Upper lobe of left lung (tissue), 6 donors: Measurements from ENCODE around the gene SIAH1. TPM values are rescaled to one million over a fixed set of nuclear protein-coding genes. Genes with fewer than 3 reads are reported as not detected.
A peak's percentile ranks its signal among the peaks of the same experiment; 100 is the strongest.
"Not testable (repeated sequence)": the region's sequence is repeated elsewhere in the genome, so short reads cannot be mapped to it uniquely, and the experiment has no call there.

Source experiments
- ATAC-seq, 2 donors: fragments of 200-7000 bp; cut with Tn5 transposase; one replicate each; pipeline ENCODE4 v1.9.1; 2022; ENCODE audit warnings: mild to moderate bottlenecking in 2 of 2, moderate library complexity in 2 of 2; ENCODE audit not compliant: low FRiP score in 2 of 2
- DNase-seq, 2 donors: peaks; one replicate each; pipeline ENCODE4 v3.0.0-alpha.2; 2019 to 2020
- H3K27ac ChIP-seq, 4 donors: fragments of 200-600 bp; sonication (generic); one replicate each; pipeline ENCODE4 v1.5.1; 2016 to 2019
- H3K27me3 ChIP-seq, 4 donors: fragments of 200-600 bp; sonication (generic); one replicate each; pipeline ENCODE4 v1.5.1; 2017 to 2019
- H3K36me3 ChIP-seq, 4 donors: fragments of 200-600 bp; sonication (generic); one replicate each; pipeline ENCODE4 v1.5.1; 2016 to 2019
- H3K4me1 ChIP-seq, 4 donors: fragments of 200-600 bp; sonication (generic); one replicate each; pipeline ENCODE4 v1.5.1; 2018 to 2019
- H3K4me3 ChIP-seq, 4 donors: fragments of 200-600 bp; sonication (generic); one replicate each; pipeline ENCODE4 v1.5.1; 2017 to 2019; ENCODE audit warnings: mild to moderate bottlenecking in 2 of 4, moderate library complexity in 1 of 4
- H3K9me3 ChIP-seq, 4 donors: fragments of 200-600 bp; sonication (generic); one replicate each; pipeline ENCODE4 v1.5.1; 2018 to 2019
- EP300 ChIP-seq, 4 donors: sonication (generic); formaldehyde crosslinking; IDR thresholded peaks; one replicate each; pipeline ENCODE4 v1.5.1; 2017; ENCODE audit warnings: antibody characterized with exemption in 4 of 4, control low read depth in 2 of 4
- POLR2A ChIP-seq, 4 donors: fragments of 450-650 bp; IDR thresholded peaks; one replicate each; pipeline ENCODE4 v1.5.1; 2016 to 2017; ENCODE audit warnings: antibody characterized with exemption in 4 of 4, mild to moderate bottlenecking in 2 of 4
- POLR2AphosphoS5 ChIP-seq, 2 donors: sonication (generic); formaldehyde crosslinking; IDR thresholded peaks; one replicate each; pipeline ENCODE4 v1.5.1; 2017; ENCODE audit warnings: antibody characterized with exemption in 2 of 2
- WGBS, 2 donors: methylation state at CpG; one replicate each; pipeline ENCODE4 v1.1.5; 2017 to 2018; 5-methylcytosine and 5-hydroxymethylcytosine counted together
- total RNA-seq, 6 donors: library from RNA; depleted of rRNA in 4 of 6; stranded (reverse); fragments of >200 nt in 4 of 6; gene quantifications; one replicate each; pipeline versions ENCODE4 v1.1.0 to v1.2.1, GENCODE V29; 2016 to 2021
- TF ChIP-seq, protein P1 (sequence below), 6 experiments: fragments of 450-650 bp in 4 of 6; fragments of 200-600 bp in 2 of 6; sonication (generic) in 2 of 6; IDR thresholded peaks; one replicate each; pipeline ENCODE4 v1.5.1; 2016 to 2019; ENCODE audit warnings: antibody characterized with exemption in 6 of 6
- donor health status: DM: no; HTN: no; CAD: no; lungs with moderate emphysema.
- donor health status: DM: no; HTN: yes; CAD: no; lungs with severe emphysema.

The SIAH1 gene
- total RNA-seq, 6 donors from 2014 or later = 19.4 to 45.1 (median 24.9) TPM

DNA sequence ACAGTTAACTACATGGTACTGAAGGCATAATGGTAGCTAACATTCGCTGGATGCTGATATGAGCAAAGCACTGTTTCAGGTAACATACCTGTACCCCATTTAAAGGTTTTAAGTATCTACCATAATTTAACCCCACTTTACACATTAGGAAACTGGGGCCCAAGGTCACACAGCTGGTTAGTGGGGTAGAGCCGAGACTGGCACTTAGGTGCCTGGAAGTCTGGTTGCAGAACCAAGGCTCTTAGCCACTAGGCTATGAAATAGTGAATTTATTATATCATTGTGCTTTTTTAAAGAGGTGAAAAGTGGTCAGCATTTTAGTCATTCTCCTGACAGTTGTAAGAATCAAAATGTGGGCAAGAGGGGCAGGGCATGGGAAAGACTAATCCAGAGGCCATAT is 25.2 kb downstream of the SIAH1 start:
- H3K4me1 ChIP-seq = peaks cover 6 to 20% (median 8%) of the 10 kb centered on the region in 4 donors
- peaks cover 0 to 29% (median 0%) of the 10 kb centered on the region in 4 donors for H3K36me3 ChIP-seq
- no peak overlapping the region for H3K4me3 ChIP-seq
- WGBS, 2 donors = 97 to 98% methylated on average over 2 of the region's 2 CpGs
- H3K27ac ChIP-seq = no peak overlapping the region
- no peaks in the 10 kb centered on the region for H3K9me3 ChIP-seq
- DNase-seq (no peak), ATAC-seq (no peak)
- TF ChIP-seq, protein P1, sequence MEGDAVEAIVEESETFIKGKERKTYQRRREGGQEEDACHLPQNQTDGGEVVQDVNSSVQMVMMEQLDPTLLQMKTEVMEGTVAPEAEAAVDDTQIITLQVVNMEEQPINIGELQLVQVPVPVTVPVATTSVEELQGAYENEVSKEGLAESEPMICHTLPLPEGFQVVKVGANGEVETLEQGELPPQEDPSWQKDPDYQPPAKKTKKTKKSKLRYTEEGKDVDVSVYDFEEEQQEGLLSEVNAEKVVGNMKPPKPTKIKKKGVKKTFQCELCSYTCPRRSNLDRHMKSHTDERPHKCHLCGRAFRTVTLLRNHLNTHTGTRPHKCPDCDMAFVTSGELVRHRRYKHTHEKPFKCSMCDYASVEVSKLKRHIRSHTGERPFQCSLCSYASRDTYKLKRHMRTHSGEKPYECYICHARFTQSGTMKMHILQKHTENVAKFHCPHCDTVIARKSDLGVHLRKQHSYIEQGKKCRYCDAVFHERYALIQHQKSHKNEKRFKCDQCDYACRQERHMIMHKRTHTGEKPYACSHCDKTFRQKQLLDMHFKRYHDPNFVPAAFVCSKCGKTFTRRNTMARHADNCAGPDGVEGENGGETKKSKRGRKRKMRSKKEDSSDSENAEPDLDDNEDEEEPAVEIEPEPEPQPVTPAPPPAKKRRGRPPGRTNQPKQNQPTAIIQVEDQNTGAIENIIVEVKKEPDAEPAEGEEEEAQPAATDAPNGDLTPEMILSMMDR (IDR thresholded peaks at IDR 0.05) = no peak
- TF ChIP-seq POLR2AphosphoS5 (IDR thresholded peaks at IDR 0.05) = no peak
- TF ChIP-seq POLR2A (IDR thresholded peaks at IDR 0.05) = no peak
- no peak for TF ChIP-seq EP300 (IDR thresholded peaks at IDR 0.05)
- H3K27me3 ChIP-seq = no peaks in the 10 kb centered on the region

DNA sequence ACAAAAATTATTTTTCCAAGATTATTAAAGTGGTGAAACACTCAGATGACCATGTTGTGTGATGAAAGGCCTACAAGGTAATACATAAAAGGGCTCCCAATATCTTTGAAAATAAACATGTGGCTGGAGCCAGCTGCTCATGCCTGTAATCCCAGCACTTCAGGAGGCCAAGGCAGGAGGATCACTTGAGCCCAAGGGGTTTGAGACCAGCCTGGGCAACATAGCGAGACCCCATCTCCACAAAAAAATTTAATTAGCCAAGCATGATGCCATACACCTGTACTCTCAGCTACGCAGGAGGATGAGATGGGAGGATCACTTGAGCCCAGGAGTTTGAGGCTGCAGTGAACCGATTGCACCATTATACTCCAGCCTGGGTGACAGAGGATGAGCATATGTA is 26.8 kb downstream of the SIAH1 start:
- Histone ChIP-seq H3K27ac (no peak overlapping the region), H3K27me3 (no peaks in the 10 kb centered on the region), H3K9me3 (no peaks in the 10 kb centered on the region), H3K4me1 (peaks cover 0 to 17% (median 3%) of the 10 kb centered on the region in 4 donors), H3K36me3 (peaks cover 0 to 34% (median 0%) of the 10 kb centered on the region in 4 donors), H3K4me3 (no peak overlapping the region)
- TF ChIP-seq, protein P1 (IDR thresholded peaks at IDR 0.05) = no peak
- TF ChIP-seq POLR2A (IDR thresholded peaks at IDR 0.05) (no peak), POLR2AphosphoS5 (IDR thresholded peaks at IDR 0.05) (no peak), EP300 (IDR thresholded peaks at IDR 0.05) (no peak)
- no peak for ATAC-seq
- 92 to 95% methylated on average over 3 of the region's 3 CpGs for WGBS, 2 donors
- no peak for DNase-seq

DNA sequence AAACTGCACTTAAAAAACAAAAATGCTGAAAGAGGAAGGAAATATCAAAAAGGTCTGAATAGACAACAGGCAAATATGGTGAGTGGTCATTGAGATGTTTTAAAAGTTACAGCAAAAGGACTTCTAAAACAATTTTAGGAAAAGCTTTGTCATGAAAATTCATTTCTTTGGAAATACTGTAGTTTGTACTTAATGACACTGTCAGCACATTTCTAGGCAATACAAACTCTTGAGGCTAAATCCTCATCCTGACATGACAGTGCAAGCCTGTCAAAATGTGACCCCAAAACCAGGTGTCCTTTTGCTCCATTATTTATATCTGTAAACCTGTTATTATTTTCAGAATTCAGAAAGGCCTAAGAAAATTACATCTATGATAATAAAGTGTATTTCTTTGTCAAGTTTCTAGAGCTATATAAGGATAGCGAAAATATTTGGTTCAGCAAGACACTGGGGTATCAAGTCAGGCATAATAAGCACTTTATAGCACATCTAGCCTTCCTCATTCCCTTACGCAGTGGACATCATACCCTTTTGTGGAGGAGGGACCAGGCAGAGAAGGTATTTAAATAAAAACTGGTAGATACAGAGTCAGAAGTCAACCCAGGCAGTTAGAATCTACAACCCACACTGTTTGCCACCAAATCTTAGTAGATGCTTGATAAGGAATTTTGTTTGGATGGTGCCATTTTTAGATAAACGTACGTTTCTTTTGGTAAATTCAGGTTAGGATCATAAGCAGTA is 28.4 kb downstream of the SIAH1 start:
- no peak overlapping the region for H3K4me3 ChIP-seq
- WGBS, 2 donors = 91 to 93% methylated on average over 4 of the region's 4 CpGs
- TF ChIP-seq EP300 (IDR thresholded peaks at IDR 0.05) (no peak), POLR2A (IDR thresholded peaks at IDR 0.05) (no peak), POLR2AphosphoS5 (IDR thresholded peaks at IDR 0.05) (no peak)
- TF ChIP-seq, protein P1 (IDR thresholded peaks at IDR 0.05) = no peak
- ATAC-seq = no peak
- H3K27me3 ChIP-seq = no peaks in the 10 kb centered on the region
- H3K4me1 ChIP-seq = peaks cover 0 to 13% (median 4%) of the 10 kb centered on the region in 4 donors
- H3K36me3 ChIP-seq = peaks cover 3 to 47% (median 9%) of the 10 kb centered on the region in 4 donors
- no peak for DNase-seq
- H3K9me3 ChIP-seq = no peaks in the 10 kb centered on the region
- no peak overlapping the region for H3K27ac ChIP-seq

DNA sequence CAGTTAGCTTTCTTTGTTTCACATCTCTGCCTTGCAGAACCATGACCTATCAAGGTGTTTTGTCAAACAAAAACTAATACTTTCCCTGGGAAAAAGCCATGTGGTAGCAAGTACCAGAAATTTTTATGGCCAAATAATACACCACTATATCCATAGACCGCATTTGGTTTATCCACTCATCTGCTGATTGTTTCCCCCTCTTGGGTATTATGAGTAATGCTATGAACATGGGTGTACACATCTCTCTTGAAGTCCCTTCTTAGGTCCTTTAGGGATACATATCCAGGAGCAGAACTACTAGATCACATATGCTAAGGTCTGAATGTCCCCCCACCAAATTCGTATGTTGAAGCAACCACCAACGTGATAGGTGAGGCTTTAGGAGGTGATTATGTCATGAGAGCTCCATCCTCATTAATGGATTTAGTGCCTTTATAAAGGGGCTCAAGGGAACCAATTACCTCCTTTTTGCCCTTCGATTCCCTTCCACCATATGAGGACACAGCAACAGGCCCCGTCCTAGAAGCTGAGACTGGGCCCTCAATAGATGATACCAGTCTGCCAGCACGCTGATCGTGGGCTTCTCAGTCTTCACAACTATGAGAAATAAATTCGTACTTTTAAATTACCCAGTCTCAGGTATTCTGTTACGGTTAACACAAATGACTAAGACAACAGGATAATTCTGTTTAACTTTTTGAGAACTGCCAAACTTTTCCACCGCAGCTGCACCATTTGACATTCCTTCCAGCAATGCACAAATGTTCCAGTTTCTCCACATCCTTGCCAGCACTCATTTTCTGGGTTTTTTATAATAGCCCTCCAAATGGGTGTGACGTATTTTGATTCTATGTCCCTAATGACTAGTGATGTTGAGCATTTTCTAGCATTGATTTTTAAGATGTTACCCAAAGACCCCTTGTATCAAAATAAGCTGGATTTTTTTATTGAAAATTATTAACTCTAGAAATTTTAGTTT is 30.0 kb downstream of the SIAH1 start:
- no peaks in the 10 kb centered on the region for H3K27me3 ChIP-seq
- ATAC-seq (peak in 1 of 2 donors; percentile 35), DNase-seq (no peak)
- peaks cover 0 to 6% (median 4%) of the 10 kb centered on the region in 4 donors for H3K4me1 ChIP-seq
- H3K4me3 ChIP-seq = no peak overlapping the region
- H3K9me3 ChIP-seq = no peaks in the 10 kb centered on the region
- H3K27ac ChIP-seq = no peak overlapping the region
- 91 to 93% methylated on average over 11 of the region's 11 CpGs for WGBS, 2 donors
- peaks cover 11 to 60% (median 20%) of the 10 kb centered on the region in 4 donors for H3K36me3 ChIP-seq
- TF ChIP-seq POLR2A (IDR thresholded peaks at IDR 0.05) (no peak), POLR2AphosphoS5 (IDR thresholded peaks at IDR 0.05) (no peak), EP300 (IDR thresholded peaks at IDR 0.05) (no peak)
- TF ChIP-seq, protein P1 (IDR thresholded peaks at IDR 0.05) = no peak

DNA sequence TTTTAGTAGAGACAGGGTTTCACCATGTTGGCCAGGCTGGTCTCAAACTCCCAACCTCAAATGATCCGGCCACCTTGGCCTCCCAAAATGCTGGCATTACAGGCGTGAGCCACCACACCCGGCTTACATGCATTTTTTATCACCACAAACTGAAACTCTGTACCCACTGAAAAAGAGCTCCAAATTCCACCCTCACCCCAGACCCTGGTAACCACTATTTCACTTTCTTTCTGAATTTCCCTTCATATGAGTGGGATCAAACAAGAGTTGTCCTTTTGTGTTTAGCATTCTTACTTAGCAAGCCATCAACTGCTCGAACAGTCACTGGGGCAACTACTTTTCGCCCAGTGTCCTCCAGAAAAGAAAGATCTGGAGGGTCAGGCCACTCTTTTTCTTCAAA is 30.8 kb downstream of the SIAH1 start:
- ATAC-seq, H3K9me3 ChIP-seq, DNase-seq, H3K27ac ChIP-seq, H3K4me3 ChIP-seq, H3K4me1 ChIP-seq, H3K27me3 ChIP-seq: not testable (repeated sequence)
- WGBS, 2 donors = 94 to 96% methylated on average over 5 of the region's 5 CpGs
- H3K36me3 ChIP-seq = peaks cover 11 to 60% (median 20%) of the 10 kb centered on the region in 4 donors
